ELF-1 (cell line): Measurements from ENCODE around the gene HOXD11.

ENCODE experiments used
- DNase-seq: peaks from one replicate; pipeline ENCODE4 v3.0.0-alpha.2; 2016; ENCODE audit warnings: low read depth, low spot score

Gene HOXD11

DNA sequence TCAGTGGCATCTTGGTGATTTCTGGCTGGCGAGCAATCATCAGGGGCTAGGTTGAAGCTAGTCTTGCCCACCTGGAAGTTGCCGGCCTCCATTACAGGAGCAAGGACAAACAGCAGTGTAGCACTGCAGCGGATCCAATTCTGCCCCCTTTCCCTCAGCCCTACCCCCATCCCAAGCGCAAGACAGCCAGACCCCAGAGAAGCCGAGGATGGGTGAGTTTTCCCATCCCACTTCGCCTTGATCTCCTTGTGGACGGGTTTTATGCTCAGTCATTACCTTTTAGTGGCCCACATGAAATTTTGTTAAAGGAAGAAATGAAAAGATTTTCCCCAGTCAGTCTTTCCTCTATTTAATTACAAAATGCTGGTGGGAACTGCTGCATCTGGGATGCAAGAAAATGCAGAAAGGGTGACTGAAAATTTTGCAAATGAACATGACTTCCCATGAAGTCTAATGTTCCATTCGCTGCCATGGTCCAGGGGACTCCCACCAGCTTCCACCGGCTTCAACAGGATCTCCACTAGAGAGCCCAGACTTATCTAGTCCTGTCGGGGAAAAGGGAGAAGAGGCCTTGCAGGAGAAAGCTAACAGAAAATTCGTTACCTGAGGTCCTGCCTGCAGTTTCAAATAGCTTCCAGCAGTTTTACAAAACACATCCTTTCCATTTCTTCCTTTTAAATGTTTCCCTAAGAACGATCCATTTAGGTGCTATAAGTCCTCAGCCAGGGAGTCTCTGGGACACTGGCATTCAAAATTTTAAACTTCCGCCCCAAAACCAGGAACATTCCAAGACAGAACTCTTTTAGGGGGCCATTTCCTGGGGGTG lies 13.5 kb downstream of the HOXD11 start:
- DNase-seq, result no peak

DNA sequence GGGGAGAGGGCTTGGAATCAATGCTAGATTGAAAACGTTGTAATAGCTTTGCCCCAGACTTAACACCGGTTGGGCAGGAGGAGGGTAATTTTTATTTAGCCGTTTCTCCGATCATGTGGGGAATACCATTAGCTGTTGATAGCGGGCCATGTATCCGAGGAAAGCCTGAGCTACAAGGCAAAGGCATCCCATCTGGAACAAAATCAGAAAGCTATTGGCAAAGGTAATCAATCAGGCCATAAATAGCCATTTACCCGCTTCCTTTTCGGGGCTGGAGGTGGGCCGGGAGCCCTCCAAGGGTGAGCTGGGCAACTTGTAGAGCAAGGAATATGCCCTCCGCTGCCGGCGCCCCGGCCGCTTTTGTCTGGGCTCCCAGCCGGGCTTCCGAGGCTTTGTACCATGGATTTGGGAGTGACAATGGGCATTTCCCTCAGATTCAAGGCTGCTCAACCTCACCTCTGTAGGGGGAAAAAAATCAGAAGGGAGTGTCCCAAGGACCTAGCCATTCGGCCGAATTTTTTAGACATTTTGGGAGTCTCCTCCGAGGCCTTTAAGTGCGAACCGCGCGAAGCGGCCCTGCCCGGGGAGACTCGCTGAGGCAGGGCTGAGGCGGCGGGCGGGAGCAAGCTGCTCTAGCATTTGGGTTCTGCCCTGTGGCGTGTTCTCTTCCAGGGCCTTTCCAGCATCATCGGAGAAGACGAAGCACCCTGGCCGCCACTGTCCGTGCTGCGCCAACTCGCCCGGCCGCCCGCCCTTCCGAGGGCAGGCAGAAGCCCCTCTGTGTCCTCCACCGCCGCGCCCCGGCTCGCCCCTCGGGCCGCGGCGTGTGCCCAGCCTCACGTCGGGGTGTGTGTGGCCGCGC lies 14.3 kb downstream of the HOXD11 start:
- DNase-seq, result peak; percentile 42

DNA sequence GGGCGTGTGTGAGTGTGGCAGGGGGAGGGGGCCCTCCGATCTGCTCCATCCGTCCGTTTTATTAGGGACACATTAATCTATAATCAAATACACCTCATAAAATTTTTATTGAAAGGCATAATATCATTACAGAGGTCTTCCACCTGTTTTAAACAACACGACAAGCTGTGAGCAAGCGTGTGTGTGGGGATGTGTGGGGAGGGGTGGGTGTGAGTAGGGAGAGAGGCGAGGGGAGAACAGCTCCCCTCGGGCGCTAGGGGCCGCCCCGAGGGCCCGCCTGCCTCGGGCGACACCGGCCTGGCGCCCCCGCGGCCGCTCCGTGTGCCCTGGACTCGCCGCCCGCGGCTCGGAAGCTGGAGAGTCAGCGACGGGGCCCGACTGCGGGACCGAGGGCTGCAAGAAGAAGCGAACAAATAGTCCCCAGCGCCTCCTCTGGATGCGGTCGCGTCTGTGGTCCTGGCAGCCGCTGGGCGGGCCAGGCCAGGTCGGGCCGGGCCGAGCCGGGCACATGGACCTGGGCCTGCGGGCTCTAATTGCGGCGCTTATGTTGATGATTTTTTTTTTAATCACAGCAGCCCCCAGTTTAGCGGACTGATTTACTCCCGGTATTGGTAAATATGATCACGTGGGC lies 15.1 kb downstream of the HOXD11 start:
- peak; percentile 61 for DNase-seq

DNA sequence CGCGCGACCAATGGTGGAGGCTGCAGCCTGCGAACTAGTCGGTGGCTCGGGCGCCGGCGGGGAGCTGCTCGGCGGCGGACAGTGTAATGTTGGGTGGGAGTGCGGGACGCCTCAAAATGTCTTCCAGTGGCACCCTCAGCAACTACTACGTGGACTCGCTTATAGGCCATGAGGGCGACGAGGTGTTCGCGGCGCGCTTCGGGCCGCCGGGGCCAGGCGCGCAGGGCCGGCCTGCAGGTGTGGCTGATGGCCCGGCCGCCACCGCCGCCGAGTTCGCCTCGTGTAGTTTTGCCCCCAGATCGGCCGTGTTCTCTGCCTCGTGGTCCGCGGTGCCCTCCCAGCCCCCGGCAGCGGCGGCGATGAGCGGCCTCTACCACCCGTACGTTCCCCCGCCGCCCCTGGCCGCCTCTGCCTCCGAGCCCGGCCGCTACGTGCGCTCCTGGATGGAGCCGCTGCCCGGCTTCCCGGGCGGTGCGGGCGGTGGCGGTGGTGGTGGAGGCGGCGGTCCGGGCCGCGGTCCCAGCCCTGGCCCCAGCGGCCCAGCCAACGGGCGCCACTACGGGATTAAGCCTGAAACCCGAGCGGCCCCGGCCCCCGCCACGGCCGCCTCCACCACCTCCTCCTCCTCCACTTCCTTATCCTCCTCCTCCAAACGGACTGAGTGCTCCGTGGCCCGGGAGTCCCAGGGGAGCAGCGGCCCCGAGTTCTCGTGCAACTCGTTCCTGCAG lies 15.8 kb downstream of the HOXD11 start, which contains the start of gene HOXD9:
Gene HOXD9 (plus strand): TSS at position 37 of the 728 bp plus-strand sequence. CDS start 50 bp downstream, at position 87.
- DNase-seq, result peak; percentile 72

DNA sequence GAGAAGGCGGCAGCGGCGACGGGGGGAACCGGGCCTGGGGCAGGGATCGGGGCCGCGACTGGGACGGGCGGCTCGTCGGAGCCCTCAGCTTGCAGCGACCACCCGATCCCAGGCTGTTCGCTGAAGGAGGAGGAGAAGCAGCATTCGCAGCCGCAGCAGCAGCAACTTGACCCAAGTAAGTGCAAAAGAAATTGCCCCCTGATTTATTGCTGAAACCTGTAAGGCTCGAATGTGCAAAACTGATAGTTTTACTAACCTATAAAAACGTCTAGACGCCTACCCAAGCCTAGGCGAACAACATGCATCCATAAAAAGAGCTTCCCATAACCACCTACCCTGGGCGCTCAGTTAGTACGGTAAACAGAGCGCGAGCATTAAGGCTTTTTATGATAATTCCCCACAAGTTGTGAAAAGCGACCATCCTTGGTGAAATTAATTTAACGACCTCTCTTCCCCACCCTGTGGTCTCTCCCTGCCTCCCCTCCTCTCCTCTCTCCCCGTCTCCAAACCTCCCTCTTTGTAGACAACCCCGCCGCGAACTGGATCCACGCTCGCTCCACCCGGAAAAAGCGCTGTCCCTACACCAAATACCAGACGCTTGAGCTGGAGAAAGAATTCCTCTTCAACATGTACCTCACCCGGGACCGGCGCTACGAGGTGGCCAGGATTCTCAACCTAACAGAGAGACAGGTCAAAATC lies 16.5 kb downstream of the HOXD11 start:
- DNase-seq, result peak; percentile 13

DNA sequence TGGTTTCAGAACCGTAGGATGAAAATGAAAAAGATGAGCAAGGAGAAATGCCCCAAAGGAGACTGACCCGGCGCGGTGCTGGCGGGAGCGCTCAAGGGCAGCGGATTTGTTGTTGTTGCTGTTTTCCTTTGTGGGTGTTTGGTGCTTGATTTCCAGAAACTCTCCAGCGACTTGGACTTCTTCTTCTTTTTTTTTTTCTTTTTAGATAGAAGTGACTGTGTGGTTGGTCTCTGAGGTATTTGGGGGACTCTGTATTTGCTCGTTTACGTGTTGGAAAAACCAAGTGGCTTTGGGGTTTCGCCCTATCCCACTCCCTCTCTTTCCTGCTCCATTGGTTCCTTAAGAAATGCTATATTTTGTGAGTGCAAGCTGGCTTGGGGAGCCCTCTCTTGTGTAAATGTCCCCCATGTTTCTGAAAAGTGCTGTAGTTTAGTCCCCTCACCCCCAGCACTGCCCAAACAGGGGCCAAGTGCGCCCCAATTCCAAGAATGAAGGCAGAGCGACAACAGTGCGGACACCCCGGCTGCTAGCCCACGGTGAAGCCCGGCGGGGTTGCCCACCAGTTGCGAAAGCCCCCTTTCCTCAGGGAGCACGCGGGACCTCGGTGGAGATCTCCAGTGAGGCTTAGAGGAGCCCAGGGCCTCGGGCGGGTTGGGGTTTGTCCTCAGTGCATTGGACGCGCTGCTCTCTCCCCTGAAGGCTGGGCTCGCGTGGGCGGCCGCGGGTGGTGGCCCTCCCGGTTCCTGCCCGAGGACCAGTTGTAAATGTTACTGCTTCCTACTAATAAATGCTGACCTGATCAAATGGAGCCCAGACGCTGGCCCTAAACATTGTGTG lies 17.2 kb downstream of the HOXD11 start:
- peak; percentile 5 for DNase-seq

DNA sequence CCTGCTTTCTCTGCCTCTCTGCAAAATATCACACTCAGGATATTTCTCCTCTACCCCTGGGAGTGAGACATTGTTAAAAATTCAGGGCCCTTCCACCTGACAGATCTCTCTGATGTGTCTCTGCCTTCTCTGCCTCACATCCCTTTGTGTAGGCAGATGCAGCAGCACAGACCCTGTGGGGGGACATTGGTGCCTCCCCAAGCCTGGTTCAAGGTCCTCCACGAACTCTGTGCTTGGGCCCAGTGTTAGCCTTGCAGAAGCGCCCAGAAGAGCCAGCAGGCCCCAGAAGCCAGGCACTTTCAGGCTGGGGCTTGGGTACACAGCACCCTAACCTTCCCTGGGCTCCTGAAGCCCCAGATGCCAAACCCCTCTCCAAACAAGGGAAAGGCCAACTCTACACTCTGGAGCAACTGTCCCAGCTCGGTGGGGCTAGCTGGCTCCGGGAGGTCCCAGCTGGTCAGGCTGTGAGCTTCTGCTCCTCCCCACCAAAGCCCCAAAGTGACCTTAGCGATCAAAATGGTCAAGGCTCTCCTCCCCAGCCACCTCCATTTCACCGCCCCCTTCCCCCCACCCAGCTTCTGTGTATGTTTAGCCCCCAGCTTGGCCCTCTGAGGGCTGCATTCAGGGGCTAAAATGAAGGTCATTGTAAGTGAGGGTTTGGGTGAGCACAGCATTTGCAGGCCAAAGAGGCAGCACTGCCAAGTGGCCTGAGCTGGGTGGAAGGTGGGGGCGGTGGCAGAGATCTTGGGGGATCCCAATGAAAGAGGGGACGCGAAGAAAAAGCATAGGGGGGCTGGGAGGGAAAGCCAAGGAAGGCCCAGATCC lies 18.1 kb downstream of the HOXD11 start:
- DNase-seq, result no peak

DNA sequence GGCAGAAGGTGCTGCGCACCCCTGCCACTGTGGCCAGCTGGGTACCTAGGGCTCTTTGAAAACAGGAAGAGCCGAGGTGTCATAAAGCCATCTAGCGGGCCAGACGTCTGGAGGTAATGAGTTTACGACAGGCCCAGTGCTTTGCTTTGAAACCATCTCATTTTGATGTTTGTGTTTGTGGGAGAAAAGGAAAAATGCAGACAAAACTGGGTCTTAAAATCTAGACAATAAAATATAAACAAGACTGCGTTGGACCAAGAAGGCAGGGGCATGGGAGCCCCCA lies 18.6 kb downstream of the HOXD11 start:
- DNase-seq, result peak; percentile 17

DNA sequence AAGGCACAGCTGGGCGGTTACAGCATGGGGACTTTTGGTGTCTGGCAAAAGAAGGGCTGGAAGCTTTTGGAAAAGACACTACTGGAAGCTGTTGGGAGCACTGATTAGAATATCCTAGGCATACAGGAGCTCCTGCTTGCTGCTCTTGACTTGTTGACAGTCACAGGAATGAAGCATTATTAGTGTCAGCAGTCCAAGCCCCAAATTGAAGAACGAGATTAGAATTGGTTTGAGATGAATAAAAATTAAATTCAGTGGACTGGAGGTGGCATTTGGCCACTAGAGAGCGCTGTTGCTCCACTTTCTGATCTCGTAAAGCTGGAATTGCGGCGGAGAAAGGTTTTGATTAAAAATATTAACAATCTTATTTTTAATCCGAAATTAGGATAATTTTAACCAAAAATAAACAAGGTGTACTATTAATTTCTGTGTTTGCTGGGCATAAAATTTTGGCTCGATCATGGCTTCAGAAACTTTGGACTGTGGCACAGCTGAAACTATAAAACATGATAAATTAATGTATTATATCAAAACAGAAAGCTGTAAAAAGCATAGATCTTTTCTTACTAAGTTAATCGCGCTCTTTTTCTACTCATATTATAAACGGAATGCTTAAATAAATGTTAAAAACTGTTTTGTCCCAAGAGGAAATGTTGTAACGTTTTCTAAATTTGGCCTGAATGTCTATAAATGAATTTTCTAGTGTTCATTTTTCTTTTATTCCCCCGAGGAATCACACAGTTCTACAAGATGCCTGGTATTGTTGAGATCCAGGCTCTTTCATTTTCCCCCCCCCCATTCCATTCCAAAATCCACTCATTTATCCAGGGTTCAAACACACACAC lies 20.1 kb downstream of the HOXD11 start:
- peak; percentile 53 for DNase-seq

DNA sequence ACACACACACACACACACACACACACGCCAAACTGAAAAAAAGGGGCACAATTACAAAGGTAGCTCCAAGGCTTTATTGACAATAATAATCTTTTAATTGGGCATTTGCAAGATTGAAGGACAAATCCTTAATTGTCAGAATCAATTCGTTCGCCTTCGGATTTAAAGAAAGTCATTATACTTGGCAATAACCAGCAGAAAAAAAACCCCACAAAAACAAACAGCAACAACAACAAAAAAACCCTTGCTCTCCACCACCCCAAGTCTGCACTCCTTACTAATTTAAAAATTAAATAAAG lies 20.6 kb downstream of the HOXD11 start:
- no peak for DNase-seq

DNA sequence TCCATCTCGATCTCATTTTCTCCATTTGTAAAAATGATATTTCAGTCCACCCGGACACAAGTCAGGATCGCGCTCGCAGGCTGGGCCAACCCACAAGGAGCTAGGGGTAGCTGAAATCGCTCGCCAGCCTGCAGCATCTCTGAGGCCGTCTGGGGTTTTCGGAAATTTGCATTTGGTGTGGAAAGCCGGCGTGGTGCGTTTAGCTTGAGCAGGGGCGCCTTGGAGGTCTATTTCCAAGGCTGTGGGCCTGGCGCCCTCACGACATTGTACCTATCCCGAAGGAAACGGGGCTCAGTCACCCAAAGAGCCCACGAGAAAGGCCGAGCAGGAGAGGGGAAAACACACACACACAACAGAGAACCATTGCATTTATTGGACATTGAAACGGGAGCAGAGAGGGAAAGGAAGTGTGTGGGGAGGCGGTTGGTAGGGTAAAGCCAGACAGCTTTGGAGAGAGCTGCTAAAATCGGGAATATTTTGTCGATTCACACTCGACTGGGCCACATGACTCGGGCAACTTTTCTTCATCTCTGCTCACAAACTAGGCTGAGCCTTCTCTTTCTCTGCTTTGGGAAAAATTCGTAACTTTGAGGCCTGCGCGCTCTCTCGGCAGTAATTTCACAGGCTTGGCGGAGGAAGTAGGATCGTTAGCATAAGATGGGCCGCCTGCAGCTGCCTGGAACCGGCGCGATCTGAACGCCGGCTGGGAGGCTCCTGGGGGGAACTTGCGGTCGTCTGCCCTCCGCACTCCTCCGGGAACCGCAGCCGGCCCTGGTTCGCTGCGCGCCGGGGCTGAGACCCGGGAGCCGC lies 21.3 kb downstream of the HOXD11 start:
- DNase-seq, result peak; percentile 81

DNA sequence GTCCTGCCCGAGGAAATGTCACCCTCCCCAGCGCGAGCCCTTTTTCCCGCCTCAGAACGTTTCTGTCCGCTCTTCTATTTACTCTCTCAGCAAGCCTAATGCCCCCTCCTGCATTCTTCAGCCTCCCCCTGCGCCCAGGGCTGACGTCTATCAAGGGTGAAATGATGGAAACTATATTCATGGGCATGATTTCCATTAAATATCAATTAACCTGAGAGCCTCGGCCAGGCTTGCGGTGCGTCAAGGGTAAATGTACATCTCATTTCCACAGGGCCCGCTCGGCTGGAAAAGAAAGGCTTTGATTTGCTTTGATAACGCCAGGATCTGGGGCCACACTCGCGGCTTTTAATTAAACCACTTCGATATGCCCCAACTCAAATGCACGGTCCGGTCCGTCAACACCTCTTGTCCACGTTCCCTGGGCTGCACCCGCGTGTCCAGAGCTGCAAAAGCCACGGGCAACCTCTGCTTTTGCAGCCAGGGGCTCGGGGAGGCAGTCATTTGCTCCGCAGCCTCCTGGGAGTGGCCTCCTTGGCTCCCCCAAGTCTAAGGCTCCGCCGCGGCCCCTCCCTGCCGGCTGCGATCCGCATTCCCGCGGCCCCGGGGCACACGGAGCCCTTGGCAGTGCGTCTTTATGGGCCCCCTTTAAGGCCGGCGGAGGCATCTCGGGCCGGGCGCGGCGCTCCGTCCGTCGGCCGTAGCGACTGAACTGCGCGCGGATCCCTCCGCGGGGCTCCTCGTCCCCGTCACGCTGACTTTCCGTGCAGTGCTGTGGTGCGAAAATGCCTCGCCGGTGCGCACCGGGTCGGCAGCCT lies 22.1 kb downstream of the HOXD11 start, which contains the start of gene HOXD8:
Gene HOXD8 (plus strand): TSS at position 724 of the 815 bp plus-strand sequence. CDS start 662 bp downstream, outside the sequence.
- peak; percentile 65 for DNase-seq

DNA sequence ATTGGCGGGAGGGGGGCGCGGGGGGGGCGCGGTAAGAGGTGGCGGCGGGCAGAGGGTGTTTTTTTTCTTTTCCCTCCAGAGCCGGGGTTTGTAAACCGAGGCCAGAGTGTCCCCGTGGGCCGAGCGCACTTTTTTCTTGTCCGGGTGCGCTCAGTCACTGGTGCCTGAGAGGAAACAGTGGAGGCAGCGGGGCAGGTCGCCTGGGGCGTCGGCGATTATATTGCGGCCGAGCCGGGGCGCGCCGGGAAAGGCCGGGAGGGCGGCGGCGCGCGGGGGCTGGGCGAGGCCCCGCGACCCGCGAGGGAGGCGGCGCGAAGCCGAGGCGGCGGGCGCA lies 22.7 kb downstream of the HOXD11 start:
- DNase-seq, result no peak

DNA sequence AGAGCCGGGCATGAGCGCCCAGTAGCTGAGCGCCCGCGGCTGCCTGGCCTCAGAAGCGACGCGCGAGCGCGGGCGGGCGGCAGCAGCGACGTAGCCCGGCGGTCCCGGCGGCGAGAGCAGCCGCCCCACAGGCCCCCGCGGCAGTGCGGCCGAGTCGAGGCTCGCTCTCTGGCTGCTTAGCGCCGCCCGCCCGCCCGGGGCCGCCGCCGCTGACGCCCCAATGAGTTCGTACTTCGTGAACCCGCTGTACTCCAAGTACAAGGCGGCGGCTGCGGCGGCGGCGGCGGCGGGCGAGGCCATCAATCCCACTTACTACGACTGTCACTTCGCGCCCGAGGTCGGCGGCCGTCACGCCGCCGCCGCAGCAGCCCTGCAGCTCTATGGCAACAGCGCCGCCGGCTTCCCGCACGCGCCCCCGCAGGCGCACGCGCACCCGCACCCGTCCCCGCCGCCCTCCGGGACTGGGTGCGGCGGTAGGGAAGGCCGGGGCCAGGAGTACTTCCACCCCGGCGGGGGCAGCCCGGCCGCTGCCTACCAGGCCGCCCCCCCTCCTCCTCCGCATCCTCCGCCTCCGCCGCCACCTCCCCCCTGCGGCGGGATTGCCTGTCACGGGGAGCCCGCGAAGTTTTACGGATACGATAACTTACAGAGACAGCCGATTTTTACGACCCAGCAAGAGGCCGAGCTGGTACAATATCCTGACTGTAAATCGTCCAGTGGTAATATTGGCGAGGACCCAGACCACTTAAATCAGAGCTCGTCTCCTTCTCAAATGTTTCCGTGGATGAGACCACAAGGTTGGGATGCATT lies 23.3 kb downstream of the HOXD11 start:
- no peak for DNase-seq

DNA sequence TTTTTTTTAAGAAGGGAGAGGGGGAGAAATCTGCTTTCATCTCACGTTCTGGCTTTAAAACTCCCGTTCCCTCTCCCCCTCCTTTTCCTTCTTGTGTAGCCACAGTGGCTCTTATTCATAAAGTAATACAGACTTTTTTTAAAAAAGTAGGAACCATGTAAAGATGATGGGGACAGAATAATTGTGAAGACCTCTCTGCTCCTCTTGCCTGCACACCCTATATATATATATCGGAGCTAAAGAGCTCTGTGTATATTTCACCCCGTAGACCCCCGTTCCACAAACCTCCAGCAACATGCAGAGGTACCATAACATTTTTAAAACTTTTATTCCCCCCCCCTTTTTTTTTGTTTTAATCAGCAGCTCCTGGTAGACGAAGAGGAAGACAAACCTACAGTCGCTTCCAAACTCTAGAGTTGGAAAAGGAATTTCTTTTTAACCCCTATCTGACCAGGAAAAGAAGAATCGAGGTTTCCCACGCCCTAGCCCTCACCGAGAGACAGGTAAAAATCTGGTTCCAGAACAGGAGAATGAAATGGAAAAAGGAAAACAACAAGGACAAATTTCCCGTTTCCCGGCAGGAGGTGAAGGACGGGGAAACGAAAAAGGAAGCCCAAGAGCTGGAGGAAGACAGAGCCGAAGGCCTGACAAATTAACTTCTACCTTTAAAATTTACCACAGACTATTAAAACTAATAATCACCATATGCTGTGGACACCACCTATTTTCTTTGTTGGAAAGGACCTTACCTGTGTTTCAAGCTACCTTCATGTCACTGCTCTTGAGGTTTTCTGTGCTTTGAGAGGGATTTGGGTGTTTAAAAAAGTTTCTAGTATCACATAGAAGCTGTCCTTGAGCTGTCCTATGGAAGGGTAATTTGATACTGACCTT lies 24.1 kb downstream of the HOXD11 start:
- DNase-seq, result no peak
